H1 (cell line): Measurements from ENCODE around the gene ACBD6. TPM values are rescaled to one million over a fixed set of nuclear protein-coding genes. Genes with fewer than 3 reads are reported as not detected.

ENCODE experiments used
- CTCF ChIA-PET: fragments of 300-600 bp; sonication (Branson Sonifier 250); formaldehyde crosslinking; loops from one replicate; lab custom pipeline; 2021; ENCODE audit not compliant: partially characterized antibody; lab: Charles Lee
- POLR2A ChIA-PET: fragments of 300-600 bp; sonication (Branson Sonifier 250); formaldehyde crosslinking; loops from one replicate; lab custom pipeline; 2021; ENCODE audit warnings: inconsistent platforms; ENCODE audit not compliant: partially characterized antibody; lab: Charles Lee
- DNase-seq, 2 experiments: peaks; one replicate each; pipeline versions ENCODE4 v3.0.0 to v3.0.0-alpha.2; 2010 to 2022; ENCODE audit warnings: low spot score in 2 of 2, low read depth in 1 of 2, mixed read lengths in 1 of 2
- FAIRE-seq: peaks from 2 replicates; lab custom pipeline; 2011; peaks lifted over from hg19 to GRCh38; lab: Jason Lieb, UNC
- H2AFZ ChIP-seq: 2 replicates; pipeline ENCODE4 v1.8.1; 2012; ENCODE audit warnings: low read length, inconsistent platforms
- H2AK5ac ChIP-seq: 2 replicates; pipeline ENCODE4 v1.6.1; 2013; ENCODE audit warnings: low read depth, low read length
- H2BK120ac ChIP-seq: replicated peaks from 2 replicates; pipeline ENCODE3; 2013; ENCODE audit warnings: low read depth, low read length, inconsistent platforms
- H2BK12ac ChIP-seq: 2 replicates; pipeline ENCODE4 v1.6.1; 2013; ENCODE audit warnings: low read depth, low read length
- H2BK15ac ChIP-seq: 2 replicates; pipeline ENCODE4 v1.6.1; 2013; ENCODE audit warnings: low read length
- H2BK20ac ChIP-seq: 2 replicates; pipeline ENCODE4 v1.6.1; 2013; ENCODE audit warnings: low read length
- H2BK5ac ChIP-seq: 2 replicates; pipeline ENCODE4 v1.6.1; 2013; ENCODE audit warnings: low read depth, low read length
- H3K14ac ChIP-seq: 2 replicates; pipeline ENCODE4 v1.6.1; 2013; ENCODE audit warnings: inconsistent platforms; ENCODE audit not compliant: insufficient read length
- H3K18ac ChIP-seq: 2 replicates; pipeline ENCODE4 v1.6.1; 2013; ENCODE audit warnings: low read length; ENCODE audit errors: extremely low read depth
- H3K23ac ChIP-seq: 2 replicates; pipeline ENCODE4 v1.6.1; 2013; ENCODE audit warnings: inconsistent platforms; ENCODE audit not compliant: insufficient read length
- H3K23me2 ChIP-seq: 2 replicates; pipeline ENCODE4 v1.6.1; 2013; ENCODE audit warnings: low read depth, low read length
- H3K27ac ChIP-seq: 2 replicates; pipeline ENCODE4 v1.6.1; 2011; ENCODE audit warnings: low read depth, low read length, inconsistent platforms
- H3K27me3 ChIP-seq, 4 experiments: replicated peaks in 1 of 4; 1 replicate in 1 of 4; 2 replicates in 3 of 4; pipeline versions ENCODE4 v1.6.1 to v1.8.1; 2011 to 2013; ENCODE audit warnings: low read length in 3 of 4, mild to moderate bottlenecking in 3 of 4, inconsistent platforms in 2 of 4, mixed read lengths in 2 of 4, moderate library complexity in 1 of 4; ENCODE audit not compliant: control insufficient read depth in 3 of 4, insufficient read depth in 3 of 4; ENCODE audit errors: extremely low read depth in 1 of 4
- H3K36me3 ChIP-seq, 4 experiments: 2 replicates each; pipeline versions ENCODE4 v1.6.1 to v1.8.1; 2011 to 2013; ENCODE audit warnings: mild to moderate bottlenecking in 4 of 4, low read length in 3 of 4, moderate library complexity in 2 of 4, control low read depth in 1 of 4, inconsistent platforms in 1 of 4; ENCODE audit not compliant: insufficient read depth in 4 of 4, control insufficient read depth in 2 of 4
- H3K4ac ChIP-seq: replicated peaks from 2 replicates; pipeline ENCODE3; 2013; ENCODE audit warnings: low read length, low read depth, mixed read lengths, inconsistent platforms; ENCODE audit not compliant: insufficient read length
- H3K4me1 ChIP-seq, 4 experiments: replicated peaks in 1 of 4; 1 replicate in 1 of 4; 2 replicates in 3 of 4; pipeline versions ENCODE4 v1.6.1 to v1.8.1; 2011 to 2013; ENCODE audit warnings: low read length in 3 of 4, inconsistent platforms in 2 of 4, mixed read lengths in 1 of 4; ENCODE audit not compliant: insufficient read depth in 4 of 4, control insufficient read depth in 3 of 4
- H3K4me2 ChIP-seq, 2 experiments: 2 replicates each; pipeline versions ENCODE4 v1.6.1 to v1.8.1; 2011 to 2013; ENCODE audit warnings: low read depth in 2 of 2, low read length in 2 of 2, control low read depth in 1 of 2, inconsistent platforms in 1 of 2, mild to moderate bottlenecking in 1 of 2; ENCODE audit not compliant: insufficient read depth in 1 of 2
- H3K4me3 ChIP-seq, 4 experiments: fragments of 200-600, 300-600 bp in 1 of 4; sonication (generic), shearing (Covaris generic), sonication (Bioruptor Twin) in 1 of 4; 2 replicates each; pipeline versions ENCODE4 v1.5.1 to v1.8.1; 2011 to 2016; ENCODE audit warnings: low read length in 4 of 4, low read depth in 3 of 4, control low read depth in 2 of 4, inconsistent platforms in 2 of 4, mild to moderate bottlenecking in 2 of 4, mixed read lengths in 1 of 4, moderate library complexity in 1 of 4; ENCODE audit not compliant: insufficient read depth in 2 of 4; ENCODE audit errors: extremely low read depth in 1 of 4
- H3K56ac ChIP-seq: replicated peaks from 2 replicates; pipeline ENCODE3; 2013; ENCODE audit warnings: low read depth, mild to moderate bottlenecking, mixed read lengths, low read length, inconsistent platforms; ENCODE audit not compliant: insufficient read length
- H3K79me1 ChIP-seq: 2 replicates; pipeline ENCODE4 v1.6.1; 2013; ENCODE audit warnings: low read depth, low read length, control low read depth
- H3K79me2 ChIP-seq, 2 experiments: 2 replicates each; pipeline versions ENCODE4 v1.6.1 to v1.8.1; 2012 to 2013; ENCODE audit warnings: low read length in 2 of 2, mild to moderate bottlenecking in 2 of 2, inconsistent platforms in 1 of 2; ENCODE audit not compliant: insufficient read depth in 2 of 2, control insufficient read depth in 1 of 2
- H3K9ac ChIP-seq, 4 experiments: replicated peaks in 1 of 4; 1 replicate in 1 of 4; 2 replicates in 3 of 4; pipeline versions ENCODE4 v1.6.1 to v1.8.1; 2011 to 2013; ENCODE audit warnings: low read depth in 3 of 4, low read length in 3 of 4, control low read depth in 2 of 4, mild to moderate bottlenecking in 2 of 4, moderate library complexity in 2 of 4, inconsistent platforms in 1 of 4; ENCODE audit errors: extremely low read depth in 1 of 4
- H3K9me3 ChIP-seq, 2 experiments: 2 replicates each; pipeline versions ENCODE4 v1.6.1 to v1.8.1; 2012 to 2013; ENCODE audit warnings: mild to moderate bottlenecking in 2 of 2, moderate library complexity in 2 of 2, control low read depth in 1 of 2, inconsistent platforms in 1 of 2, low read depth in 1 of 2, low read length in 1 of 2, mixed read lengths in 1 of 2; ENCODE audit not compliant: insufficient read depth in 2 of 2
- H4K20me1 ChIP-seq, 2 experiments: replicated peaks in 1 of 2; 2 replicates each; pipeline versions ENCODE3 to v1.8.1; 2011 to 2013; ENCODE audit warnings: inconsistent platforms in 2 of 2, low read length in 2 of 2, mild to moderate bottlenecking in 1 of 2; ENCODE audit not compliant: insufficient read depth in 2 of 2, control insufficient read depth in 1 of 2
- H4K5ac ChIP-seq: 2 replicates; pipeline ENCODE4 v1.6.1; 2013; ENCODE audit warnings: low read length, low read depth, mixed read lengths, inconsistent platforms; ENCODE audit not compliant: insufficient read length
- H4K8ac ChIP-seq: 2 replicates; pipeline ENCODE4 v1.8.0; 2013; ENCODE audit warnings: mild to moderate bottlenecking, moderate library complexity, low read length, inconsistent platforms; ENCODE audit not compliant: insufficient read depth; ENCODE audit errors: extremely low read depth
- H4K91ac ChIP-seq: replicated peaks from 2 replicates; pipeline ENCODE3; 2013; ENCODE audit warnings: low read length, mixed read lengths, inconsistent platforms; ENCODE audit not compliant: insufficient read length
- ATF3 ChIP-seq: IDR thresholded peaks from 2 replicates; pipeline ENCODE4 v1.6.1; 2011; ENCODE audit warnings: low read depth, mild to moderate bottlenecking, low read length; ENCODE audit not compliant: insufficient read depth
- BACH1 ChIP-seq: IDR thresholded peaks from 2 replicates; pipeline ENCODE4 v1.6.1; 2012; ENCODE audit warnings: low read length, improper control_type of control experiment
- CBX8 ChIP-seq: fragments of 300-800, 300-1000 bp; sonication (generic); IDR thresholded peaks from 2 replicates; pipeline ENCODE4 v1.7.1; 2016; ENCODE audit warnings: low read depth, low read length, borderline replicate concordance
- E2F6 ChIP-seq: IDR thresholded peaks from 2 replicates; pipeline ENCODE4 v1.6.1; 2012; ENCODE audit warnings: inconsistent platforms
- EGR1 ChIP-seq: IDR thresholded peaks from 2 replicates; pipeline ENCODE4 v1.6.1; 2011; ENCODE audit warnings: low read depth, low read length, borderline replicate concordance
- EZH2 ChIP-seq: fragments of 200-600 bp; sonication (generic); IDR thresholded peaks from 2 replicates; pipeline ENCODE4 v1.7.1; 2012; ENCODE audit warnings: low read depth, mild to moderate bottlenecking, moderate library complexity, low read length, inconsistent platforms; ENCODE audit not compliant: severe bottlenecking
- KDM1A ChIP-seq: fragments of 200-600, 300-600 bp; sonication (generic); IDR thresholded peaks from 2 replicates; pipeline ENCODE4 v1.7.1; 2016; ENCODE audit warnings: mild to moderate bottlenecking, low read length, borderline replicate concordance
- MAX ChIP-seq: IDR thresholded peaks from 2 replicates; pipeline ENCODE4 v1.6.1; 2012; ENCODE audit warnings: inconsistent platforms
- POLR2A ChIP-seq, 2 experiments: IDR thresholded peaks; 1 replicate in 1 of 2; 2 replicates in 1 of 2; pipeline ENCODE4 v1.6.1; 2011; ENCODE audit warnings: low read depth in 2 of 2, low read length in 2 of 2, mild to moderate bottlenecking in 2 of 2; ENCODE audit errors: control extremely low read depth in 1 of 2
- TAF1 ChIP-seq: IDR thresholded peaks from 2 replicates; pipeline ENCODE4 v1.6.1; 2011; ENCODE audit warnings: mild to moderate bottlenecking, low read depth, low read length
- ZNF274 ChIP-seq: IDR thresholded peaks from 2 replicates; pipeline ENCODE4 v1.7.0; 2012; ENCODE audit warnings: low read length, borderline replicate concordance; ENCODE audit errors: extremely low read depth
- WGBS, 2 experiments: shearing (Covaris generic) in 1 of 2; methylation state at CpG; one replicate each; pipeline versions ENCODE4 v1.1.6 to v1.1.7; 2013 to 2015; ENCODE audit warnings: low lambda C conversion rate in 2 of 2, mixed read lengths in 2 of 2, inconsistent platforms in 1 of 2, low coverage in 1 of 2, missing lambda C conversion rate in 1 of 2; ENCODE audit not compliant: insufficient replicate concordance in 2 of 2, insufficient coverage in 1 of 2, insufficient read length in 1 of 2; ENCODE audit errors: extremely low coverage in 1 of 2, missing lambda C conversion rate in 1 of 2; 5-methylcytosine and 5-hydroxymethylcytosine counted together
- polyA plus RNA-seq, 7 experiments: library from polyadenylated mRNA; depleted of rRNA in 3 of 7; stranded (reverse) in 5 of 7; unstranded in 2 of 7; fragments of >200 nt in 5 of 7; fragments of 200-250 nt in 2 of 7; gene quantifications; 1 replicate in 5 of 7; 2 replicates in 1 of 7; 4 replicates in 1 of 7; pipeline versions ENCODE4 v1.2.1 to v1.2.3, GENCODE V29; 2011 to 2013; ENCODE audit warnings: missing spikeins in 2 of 7, mixed read lengths in 2 of 7
- total RNA-seq: library from RNA; stranded (reverse); fragmentation: NEBNext Ultra II Directional; extraction: Animal tissue kit (Norgen Biotek cat#: 25700); gene quantifications from 2 replicates; pipeline ENCODE4 v1.2.1, GENCODE V29; 2021

The ACBD6 gene
- total and polyA plus RNA-seq, 2 of the 8 experiments (the other 6 are each of a cell fraction or from before 2014, with no cell fraction given): 52.0 to 67.7 TPM

GRCh38 chr1:180500689-180501088, 1.7 kb downstream of the ACBD6 start:
- Histone ChIP-seq H3K27ac (no peak overlapping the region), H3K18ac (no peak overlapping the region), H3K56ac (no peak overlapping the region), H2BK20ac (no peak overlapping the region), H2AFZ (no peak overlapping the region), H3K79me1 (no peaks in the 10 kb centered on the region), H3K9me3 (no peaks in the 10 kb centered on the region), H2BK120ac (no peak overlapping the region), H4K8ac (no peak overlapping the region), H2BK12ac (no peak overlapping the region), H3K23me2 (peaks cover 8% of the 10 kb centered on the region; the same call in 1 of the 2 replicates), H3K4me3 (peak overlapping the region in 1 of 4 experiments; percentile 74; a peak in 2 of 8 replicates), H3K4me1 (peaks cover 0 to 4% (median 1%) of the 10 kb centered on the region in 4 experiments; a peak in 2 of 7 replicates), H2BK15ac (no peak overlapping the region), H4K20me1 (peaks cover 1 to 2% of the 10 kb centered on the region in 2 experiments), H3K36me3 (peaks cover 0 to 13% (median 1%) of the 10 kb centered on the region in 4 experiments; a peak in 2 of 8 replicates), H3K14ac (no peak overlapping the region), H2BK5ac (no peak overlapping the region), H2AK5ac (no peak overlapping the region), H3K23ac (no peak overlapping the region), H4K91ac (no peak overlapping the region), H3K4ac (no peak overlapping the region), H3K4me2 (peak overlapping the region in 1 of 2 experiments; percentile 84; a peak in 1 of 4 replicates), H3K79me2 (peaks cover 2 to 50% of the 10 kb centered on the region in 2 experiments; a peak in 3 of 4 replicates), H3K27me3 (peaks cover 0 to 4% (median 0%) of the 10 kb centered on the region in 4 experiments; a peak in 2 of 7 replicates), H4K5ac (no peak overlapping the region), H3K9ac (no peak overlapping the region)
- POLR2A ChIA-PET: interaction anchor here (2.3 kb wide), 1 partner anchor 11 kb away, joined by 10 read pairs; no protein-coding TSS in a partner anchor
- no peak for FAIRE-seq
- CTCF ChIA-PET: interaction anchor here (0.6 to 3.5 kb wide), 8 partner anchors 18 to 1584 kb away, joined by 3 to 25 read pairs (median 6); no protein-coding TSS in a partner anchor
- WGBS, 2 experiments: 77% methylated on average over 2 of the region's 2 CpGs; no CpG with 5 or more reads in 1 of the 2 experiments
- no peak for DNase-seq
- TF ChIP-seq KDM1A (no peak), TAF1 (no peak), POLR2A (IDR thresholded peaks at IDR 0.05; ENCODE audit: control extremely low read depth in 1 of 2, low read depth in 2 of 2, low read length in 2 of 2) (no peak), CBX8 (no peak), BACH1 (no peak), E2F6 (no peak), EZH2 (no peak), MAX (no peak), ZNF274 (no peak), EGR1 (no peak), ATF3 (no peak)
